ENCODE results near the gene SLC7A9.
"Not testable (repeated sequence)": the region's sequence is repeated elsewhere in the genome, so short reads cannot be mapped to it uniquely, and the experiment has no call there.

Gene SLC7A9

DNA sequence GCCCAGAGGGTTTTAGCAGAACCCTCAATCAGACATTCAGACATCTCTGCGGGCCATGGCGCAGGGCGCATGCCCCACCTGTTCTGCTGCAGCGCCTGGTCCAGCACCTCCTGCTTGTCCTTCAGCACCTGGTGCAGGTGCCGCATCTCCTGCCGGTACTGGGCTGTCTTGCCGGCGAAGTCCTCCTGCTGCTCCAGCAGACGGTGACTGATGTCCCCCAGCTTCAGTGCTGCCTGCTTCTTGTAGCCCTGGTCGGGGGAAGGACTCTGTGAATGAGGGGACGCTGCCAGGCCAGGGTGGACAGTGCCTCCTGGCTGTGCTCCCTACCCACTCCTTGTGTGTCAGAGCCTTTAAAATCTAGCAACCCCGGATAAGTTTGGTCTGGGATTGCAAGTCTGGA, 12.2 kb upstream of the SLC7A9 start:
- DNase-seq (ENCODE audit: low spot score), result no peak

DNA sequence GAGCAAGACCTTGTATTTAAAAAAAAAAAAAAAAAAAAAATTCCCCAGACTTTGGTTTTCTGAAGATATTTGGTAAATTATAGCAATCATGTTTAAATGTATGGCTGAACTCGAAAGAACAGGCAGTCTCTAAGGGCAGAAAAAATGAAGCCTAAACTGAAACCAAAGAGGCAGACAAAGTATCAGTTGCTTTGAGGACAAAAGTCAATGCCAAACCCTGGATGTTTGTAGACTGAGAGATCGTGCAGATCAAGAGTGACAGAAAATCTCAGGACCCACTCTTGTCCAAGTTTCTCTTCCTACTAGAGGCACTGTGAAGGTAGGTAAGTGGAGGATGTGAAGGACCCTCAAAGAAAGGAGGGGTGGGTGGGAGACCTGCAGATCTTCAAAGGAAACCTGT, 11.1 kb upstream of the SLC7A9 start:
- DNase-seq (ENCODE audit: low spot score), result no peak

DNA sequence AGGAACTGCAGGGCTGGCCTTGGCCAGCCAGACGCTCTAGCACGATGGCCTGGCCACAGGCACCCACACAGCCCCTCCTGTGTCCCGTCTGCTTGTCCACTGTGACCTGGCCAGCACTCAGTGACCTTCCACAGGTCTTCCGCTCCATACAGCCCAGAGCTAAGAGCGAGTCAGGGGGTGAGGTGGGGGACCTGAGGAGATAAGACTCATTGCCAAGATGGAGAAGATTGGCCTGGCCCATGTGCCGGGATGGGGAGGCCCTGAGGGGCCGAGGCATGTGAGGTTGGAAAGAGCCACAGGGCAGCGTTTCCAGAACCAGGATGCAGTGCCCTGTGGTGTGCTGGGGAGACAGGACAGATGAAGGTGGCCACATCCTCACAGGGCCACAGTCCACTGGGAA, 10.2 kb upstream of the SLC7A9 start:
- no peak for DNase-seq (ENCODE audit: low spot score)

DNA sequence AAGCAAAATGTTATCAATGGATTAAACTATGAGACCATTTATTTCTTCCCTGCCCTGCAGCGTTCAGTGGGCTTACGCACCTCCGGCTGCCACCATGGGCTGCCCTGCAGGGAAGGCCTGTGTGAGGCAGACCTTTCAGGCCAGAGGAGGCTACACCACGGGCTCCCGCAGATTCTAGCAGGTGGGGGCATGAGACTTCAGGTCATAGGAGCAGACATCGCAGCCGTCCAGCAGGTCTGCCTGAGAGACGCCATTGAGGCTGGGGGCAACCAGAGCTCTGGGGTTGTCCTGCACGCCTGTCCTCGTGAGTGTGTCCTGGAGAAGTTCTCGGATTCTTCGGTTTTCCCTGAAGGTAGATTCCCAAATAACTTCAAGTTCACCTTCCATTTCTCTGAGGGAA, 9.4 kb upstream of the SLC7A9 start:
- DNase-seq (ENCODE audit: low spot score), result no peak

DNA sequence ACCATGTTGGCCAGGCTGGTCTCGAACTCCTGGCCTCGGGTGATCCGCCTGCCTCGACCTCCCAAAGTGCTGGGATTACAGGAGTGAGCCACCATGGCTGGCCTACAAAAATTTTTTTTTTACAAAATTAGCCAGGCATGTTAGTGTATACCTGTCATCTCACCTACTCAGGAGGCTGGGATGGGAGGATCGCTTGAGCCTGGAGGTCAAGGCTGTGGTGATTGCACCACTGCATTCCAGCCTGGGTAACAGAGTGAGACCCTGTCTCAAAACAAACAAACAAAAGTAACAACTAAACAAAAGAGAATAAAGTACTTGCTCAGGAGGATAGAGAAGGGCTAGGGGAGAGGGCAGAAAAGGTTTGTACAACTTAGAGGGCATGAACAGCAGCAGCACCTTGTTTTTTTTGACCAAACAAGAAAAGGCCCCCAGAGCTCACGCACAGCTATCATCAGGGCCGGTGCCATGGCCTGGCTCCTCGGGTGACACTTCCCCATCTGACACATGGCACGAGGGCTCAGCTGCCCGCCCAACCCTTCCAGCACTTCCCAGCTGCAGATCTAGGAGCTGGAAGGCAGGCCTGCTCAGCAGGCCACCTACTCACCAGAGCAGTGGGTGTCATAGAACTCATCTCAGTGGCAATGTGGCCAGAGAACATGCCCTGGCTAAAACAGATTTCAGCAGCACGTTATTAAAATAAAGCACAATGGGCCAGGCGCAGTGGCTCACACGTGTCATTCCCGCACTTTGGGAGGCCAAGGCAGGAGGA, 8.6 kb upstream of the SLC7A9 start:
- DNase-seq (ENCODE audit: low spot score), result no peak

DNA sequence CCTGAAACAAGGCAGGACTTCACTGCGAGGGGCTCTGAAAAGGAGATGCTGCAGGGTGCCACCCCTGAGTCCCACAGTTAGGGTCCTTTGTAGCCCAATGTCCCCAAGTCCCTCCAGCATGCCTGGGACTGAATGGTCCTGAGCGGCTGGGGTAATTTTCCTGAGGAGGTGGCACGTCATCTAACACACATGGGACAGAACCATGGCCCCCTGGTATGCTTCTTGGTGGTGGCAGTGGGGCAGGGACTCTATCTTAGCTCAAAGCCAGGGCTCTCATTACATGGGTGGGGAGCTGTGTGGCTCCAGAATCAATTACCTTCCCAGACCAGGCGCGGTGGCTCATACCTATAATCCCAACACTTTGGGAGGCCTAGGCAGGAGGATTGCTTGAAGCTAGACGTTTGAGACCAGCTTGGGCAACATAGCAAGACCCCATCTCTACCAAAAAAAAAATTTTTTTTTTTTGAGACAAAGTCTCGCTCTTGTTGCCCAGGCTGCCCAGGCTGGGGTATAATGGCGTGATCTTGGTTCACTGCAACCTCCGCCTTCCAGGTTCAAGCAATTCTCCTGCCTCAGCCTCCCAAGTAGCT, 7.9 kb upstream of the SLC7A9 start:
- no peak for DNase-seq (ENCODE audit: low spot score)

DNA sequence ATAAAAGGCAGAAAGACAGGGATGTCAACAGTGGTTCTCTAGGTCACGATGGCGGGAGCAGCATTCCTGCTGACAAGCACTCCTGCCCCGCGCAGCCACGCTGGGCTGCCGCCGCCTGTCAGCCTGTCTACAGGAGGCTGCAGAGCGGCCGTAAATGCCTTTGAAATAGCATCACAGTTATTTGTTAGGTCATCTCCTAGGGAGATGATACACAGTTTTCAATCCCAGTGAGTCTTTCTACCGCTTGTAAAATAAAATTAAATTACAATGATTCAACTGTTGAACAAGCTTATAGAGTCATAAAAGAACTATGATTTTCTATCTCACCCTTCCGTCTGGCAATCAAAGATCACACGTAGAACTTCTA, 7.3 kb upstream of the SLC7A9 start:
- DNase-seq (ENCODE audit: low spot score), result no peak

DNA sequence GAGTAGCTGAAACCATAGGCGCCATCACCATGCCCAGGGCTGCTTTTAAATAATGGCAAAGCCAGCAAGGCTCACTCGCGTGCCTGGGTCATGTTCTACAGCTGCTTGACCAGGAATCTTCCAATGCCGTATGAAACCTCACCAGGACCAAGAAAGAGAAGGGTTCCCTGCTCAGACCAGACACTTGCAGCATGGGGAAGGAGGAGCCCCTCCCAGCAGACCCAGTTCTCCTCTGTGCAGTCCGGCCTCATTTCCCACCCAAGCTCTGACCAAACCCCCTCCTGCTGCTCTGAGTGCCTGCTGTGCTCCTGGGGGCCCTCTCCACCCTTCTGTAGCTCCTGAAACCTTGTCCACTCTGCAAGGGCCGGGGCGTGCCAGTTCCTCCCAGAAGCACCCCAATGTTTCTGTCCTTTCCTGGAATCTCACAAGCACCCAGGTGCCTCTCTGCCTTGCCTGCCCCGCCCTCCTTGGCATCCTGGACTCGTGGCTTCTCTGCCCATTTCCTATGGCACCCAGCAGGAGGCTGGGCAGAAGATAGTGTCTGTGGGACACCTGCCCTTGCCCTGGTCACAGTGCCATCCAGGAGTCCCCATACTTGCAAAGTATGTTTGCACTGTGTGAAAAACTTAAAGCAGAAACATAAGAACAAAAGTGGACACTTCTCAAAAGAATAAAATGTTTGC, 6.8 kb upstream of the SLC7A9 start:
- DNase-seq (ENCODE audit: low spot score), result no peak

DNA sequence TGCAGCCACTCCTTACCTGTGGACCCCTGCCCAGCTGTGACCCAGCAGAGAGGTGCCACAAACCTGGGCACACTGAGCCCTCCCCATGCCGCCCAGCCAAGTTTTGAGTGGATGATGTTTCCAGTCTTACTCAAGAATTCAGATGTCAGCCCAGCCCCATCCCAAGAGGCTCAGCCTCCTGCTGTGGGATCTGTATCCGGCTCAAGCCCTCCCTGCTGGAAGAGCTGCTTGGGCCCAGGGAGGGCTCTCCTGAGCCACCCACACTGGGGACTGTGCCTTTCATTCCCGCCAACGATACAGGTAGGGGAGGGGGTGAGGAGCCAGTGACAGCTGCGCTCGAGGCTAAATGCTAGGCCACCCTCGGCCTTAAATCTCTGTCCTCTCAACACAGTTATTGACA, 5.9 kb upstream of the SLC7A9 start:
- DNase-seq (ENCODE audit: low spot score), result no peak

DNA sequence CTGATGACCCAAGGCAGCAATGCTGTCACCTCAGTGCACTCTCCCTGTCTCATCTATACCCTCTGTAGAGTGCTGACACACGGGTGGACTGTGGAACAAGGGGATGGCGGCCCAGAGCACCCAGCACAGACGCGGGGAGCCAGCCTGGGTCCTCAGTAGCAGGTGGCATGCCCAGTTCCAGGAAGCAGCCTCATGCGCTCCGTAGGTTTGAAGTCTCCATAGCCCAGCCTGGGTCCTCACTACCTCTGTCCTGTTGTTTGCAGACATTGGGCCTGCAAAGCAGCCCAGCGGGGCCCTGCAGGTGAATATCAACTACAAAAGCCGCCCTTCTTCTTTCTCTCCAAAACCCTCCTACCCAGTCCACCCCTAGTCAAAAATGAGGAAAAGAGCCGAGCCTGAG, 5.0 kb upstream of the SLC7A9 start:
- no peak for DNase-seq (ENCODE audit: low spot score)

DNA sequence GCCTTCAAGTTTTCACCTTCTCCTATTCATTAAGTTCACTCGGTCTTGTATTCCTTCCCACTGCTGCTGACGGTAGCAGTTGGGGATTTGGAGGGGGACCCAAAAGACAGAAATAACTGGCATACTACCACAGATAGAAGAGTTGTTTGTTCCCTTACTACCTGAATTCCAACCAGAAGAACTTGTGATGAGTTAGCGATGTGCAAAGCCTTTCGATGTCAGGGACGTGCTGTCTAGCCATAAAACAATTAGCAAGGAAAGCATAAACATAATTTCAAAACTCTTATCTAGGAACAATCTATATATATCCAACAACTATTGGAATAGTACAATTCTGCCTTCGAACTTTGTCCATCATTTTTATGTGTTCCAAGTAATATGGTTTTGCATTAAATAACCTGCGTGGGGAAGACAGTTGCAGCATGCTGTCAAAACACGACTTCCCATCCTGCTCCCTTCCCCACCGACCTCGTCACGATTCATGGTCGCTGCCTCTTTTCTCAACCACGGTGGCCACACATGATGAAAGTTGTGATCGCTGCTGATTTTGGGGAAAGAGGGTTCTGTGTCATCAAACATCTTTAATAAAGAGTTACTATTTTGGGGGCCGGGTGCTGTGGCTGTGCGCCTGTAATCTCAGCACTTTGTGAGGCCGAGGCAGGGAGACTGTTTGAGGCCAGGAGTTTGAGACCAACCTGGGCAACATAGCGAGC, 3.8 kb upstream of the SLC7A9 start:
- no peak for DNase-seq (ENCODE audit: low spot score)

DNA sequence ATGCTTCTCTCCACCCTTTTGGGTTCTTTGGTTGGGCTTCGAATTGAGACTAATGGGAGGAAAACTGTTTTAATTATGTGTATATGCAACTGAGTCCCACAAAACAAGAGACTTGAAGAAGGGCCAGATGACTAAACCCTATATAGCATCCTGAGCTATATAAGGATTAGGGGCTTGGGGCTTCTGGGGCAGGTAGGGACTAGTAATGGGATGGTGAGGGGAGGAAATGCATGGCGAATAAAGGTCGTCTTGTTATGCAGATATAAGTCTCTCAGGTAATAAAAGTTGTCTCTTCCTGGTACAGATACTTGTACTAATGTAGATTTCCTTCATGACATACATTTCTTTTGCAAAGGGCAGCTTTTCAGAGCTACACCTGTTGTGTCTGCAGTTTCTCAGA, 2.8 kb upstream of the SLC7A9 start:
- DNase-seq (ENCODE audit: low spot score), result no peak

DNA sequence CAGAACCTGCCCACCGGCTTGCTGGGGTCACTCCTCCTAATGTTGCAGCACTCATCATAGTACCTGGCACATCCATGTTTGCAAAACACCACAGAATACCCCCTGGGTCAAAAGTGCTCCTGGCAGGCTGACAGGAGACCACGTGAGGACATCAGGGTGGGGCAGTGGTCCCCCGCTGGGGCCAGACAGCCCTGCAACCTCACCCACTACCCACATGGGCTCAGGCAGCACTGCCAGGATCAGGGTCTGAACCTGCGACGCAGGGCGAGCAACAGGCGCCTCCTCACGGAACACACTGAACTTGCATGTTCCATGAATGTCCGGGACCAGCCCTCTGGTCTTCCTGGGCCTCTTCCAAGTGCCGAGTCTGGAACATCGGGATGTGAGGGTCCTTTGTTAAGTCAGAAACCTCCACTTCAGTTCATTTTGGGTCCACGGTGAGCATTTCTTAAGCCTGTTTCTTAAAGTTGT, 1.4 kb upstream of the SLC7A9 start:
- no peak for DNase-seq (ENCODE audit: low spot score)

DNA sequence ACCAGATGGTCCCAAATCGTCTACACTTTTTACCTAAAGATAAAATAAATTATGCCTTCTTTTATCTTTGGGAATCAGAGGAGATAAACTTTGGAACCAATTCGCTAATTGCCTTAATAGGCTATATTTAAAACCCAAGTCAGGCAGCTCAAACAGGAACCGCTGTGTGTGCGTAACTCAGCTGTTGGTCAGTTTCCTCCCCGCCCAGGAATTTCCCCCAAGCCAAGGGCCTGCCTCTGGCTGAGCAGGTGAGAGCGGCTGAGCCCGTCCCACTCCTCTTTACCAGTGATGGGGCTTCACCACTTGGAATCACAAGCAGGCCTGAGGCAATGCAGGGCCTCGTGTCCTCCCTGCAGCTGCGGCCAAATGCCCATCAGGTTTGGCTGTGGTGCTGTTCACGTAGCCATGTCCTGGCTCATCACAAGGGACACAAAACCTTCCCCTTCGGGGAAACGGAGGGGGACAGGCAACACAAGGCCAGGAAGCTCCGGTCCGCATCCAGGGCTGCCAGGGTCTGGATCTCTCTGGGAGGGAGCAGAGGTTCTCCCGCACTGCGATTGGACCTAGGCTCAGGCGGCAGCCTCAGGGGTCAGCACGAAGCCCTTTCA, 503 bp upstream of the SLC7A9 start:
- no peak for DNase-seq (ENCODE audit: low spot score)

DNA sequence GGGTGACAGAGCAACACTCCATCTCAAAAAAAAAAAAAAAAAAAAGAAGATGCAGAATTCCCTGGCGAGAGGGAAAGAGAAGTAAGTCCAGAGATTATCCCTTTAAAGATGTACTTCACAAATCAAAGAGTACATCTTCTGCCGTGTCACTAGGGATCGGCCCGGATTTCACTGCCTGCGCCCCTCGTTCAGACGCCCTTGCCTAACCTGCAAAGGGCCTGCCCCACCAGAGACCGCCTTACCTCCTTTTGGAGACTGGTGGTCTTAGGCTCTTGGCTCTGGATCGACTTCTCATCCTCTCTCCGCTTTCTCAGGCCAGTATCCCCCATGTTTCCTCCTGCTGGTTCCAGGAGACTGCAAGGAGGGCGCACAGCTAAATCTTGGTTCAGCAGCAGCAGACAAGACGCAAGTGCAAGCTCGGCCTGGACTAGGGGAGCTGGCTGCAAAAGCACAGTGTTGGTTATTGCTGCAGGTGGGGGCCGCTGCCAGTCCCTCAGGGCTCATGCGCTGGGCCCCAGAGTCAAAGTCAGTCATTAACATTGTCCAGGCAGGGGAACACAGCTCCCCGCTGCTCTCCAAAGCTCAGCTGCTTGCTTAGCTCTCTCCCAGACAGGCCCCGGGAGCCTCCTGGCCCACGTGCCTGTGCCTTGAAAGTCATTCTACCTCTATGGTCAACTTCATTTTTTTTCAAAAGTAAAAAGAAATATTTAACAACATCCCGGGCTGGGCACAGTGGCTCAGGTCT, 1.2 kb downstream of the SLC7A9 start:
- DNase-seq (ENCODE audit: low spot score), result no peak

DNA sequence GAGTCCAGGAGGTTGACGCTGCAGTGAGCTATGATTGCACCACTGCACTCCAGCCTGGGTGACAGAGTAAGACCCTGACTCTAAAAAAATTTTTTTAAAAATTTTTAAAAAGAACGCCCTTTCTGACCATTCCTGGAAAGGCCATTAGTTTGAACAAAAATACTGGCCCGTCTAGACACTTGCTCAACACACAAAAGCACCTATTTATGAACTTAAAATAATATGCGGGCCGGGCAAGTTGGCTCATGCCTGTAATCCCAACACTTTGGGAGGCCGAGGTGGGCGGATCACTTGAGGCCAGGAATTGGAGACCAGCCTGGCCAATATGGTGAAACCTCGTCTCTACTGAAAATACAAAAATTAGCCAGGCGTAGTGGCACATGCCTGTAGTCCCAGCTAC, 2.1 kb downstream of the SLC7A9 start:
- not testable (repeated sequence) for DNase-seq (ENCODE audit: low spot score)

DNA sequence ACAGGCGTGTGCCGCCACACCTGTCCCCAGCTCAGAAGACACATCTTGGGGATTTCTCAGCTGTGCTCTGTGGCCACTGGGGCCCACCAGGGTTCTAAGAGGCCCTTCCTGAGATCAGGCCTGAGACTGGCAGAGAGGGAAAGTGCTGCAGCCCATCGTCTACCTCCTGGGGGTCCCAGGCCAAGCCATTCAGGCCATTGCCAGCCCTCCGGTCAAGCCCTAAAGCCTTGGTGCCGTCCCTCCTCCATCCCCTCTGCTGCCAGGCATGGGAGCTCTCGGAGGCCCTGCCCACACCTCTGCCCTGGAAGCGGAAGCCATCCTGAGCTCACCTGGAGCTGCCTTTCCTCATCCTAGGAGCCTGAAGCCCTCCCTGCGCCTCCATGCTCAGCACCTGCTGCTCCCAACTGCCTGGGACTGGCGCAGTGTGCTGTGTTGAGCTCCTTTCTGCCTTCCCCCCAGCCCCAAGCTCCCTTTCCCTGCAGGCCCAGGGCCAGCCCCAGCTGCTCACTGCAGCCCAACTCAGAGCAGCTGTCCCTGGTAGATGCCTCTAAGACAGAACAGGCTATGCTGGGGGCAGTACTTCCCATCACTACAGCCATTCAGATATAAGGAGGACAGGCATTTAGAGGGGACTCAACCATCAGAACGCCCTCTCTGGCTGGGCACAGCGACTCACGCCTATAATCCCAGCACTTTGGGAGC, 2.9 kb downstream of the SLC7A9 start:
- DNase-seq (ENCODE audit: low spot score), result no peak

DNA sequence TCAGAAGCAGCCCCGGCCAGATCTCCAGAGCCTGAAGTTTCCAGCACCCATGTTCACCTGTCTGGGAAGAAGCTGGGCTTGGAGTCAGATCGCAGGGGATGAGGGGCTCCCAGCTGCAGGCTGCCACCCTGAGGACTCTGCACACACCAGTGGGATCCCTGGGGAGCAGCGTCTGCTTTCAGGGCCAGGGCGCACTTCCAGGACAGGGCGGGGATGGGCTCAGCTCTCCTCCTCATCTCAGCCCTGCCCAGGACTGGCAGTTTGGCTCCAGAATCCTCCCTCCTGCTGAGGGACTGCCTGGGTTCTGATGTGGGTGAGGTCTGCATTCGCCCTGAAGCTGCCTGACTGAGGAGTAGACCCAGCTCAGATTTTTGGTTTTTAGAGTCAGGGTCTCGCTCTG, 3.5 kb downstream of the SLC7A9 start:
- DNase-seq (ENCODE audit: low spot score), result no peak

DNA sequence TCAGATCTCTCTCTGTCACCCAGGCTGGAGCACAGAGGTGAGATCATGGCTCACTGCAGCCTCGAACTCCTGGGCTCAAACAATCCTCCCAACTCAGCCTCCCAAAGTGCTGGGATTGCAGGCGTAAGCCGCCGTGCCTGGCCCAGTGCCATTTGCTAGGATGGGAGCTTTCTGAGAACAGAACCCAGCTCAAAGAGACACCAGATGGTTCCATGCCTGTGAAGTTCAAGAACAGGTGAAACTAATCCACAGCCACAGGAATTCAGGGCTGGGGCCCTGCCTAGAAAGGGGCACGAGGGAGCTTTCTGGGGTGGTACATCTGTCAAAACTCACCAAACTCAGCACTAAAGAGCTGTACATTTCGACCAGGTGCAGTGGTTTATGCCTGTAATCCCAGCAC, 4.2 kb downstream of the SLC7A9 start:
- no peak for DNase-seq (ENCODE audit: low spot score)

DNA sequence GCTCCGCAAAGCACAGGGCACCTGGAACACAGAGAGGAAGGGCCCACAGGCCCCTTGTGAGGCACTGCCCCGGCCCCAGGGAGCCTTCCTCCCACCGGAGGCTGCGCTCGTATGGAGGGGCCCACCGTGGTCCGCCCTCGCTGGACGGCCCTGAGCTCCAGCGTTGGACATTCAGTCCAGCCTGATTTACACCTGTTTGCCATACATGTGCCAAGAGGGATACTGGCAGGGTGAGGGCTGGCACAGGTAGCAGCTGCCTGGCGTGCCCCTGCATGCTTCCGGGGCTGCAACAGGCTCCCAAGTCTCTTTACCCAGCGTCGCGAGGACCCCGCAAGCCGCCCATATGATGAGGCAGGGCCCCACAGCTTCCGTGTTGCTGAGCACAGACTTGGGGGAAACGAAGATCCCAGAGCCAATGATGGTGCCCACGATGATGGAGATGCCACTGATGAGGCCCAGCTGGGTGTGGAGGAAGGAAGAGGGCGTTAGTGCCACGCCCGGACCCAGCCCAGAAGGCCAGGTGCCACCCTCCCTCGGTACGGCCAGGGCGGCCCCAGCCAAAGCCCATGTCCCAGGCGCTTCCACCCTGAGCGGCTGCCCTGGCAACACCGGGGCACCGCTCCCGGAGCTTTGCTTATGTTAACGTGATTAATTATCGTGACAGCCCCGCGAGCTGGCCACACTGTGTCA, 5.1 kb downstream of the SLC7A9 start:
- no peak for DNase-seq (ENCODE audit: low spot score)
